Measurements from ENCODE around the gene ATCAY.

GRCh38 chr19:3942790-3943409, 62.4 kb downstream of the ATCAY start:
- TF ChIP-seq CTCF (IDR thresholded peaks at IDR 0.05) (no peak), POLR2A (IDR thresholded peaks at IDR 0.05) (no peak)

Data from esophagus squamous epithelium (tissue), 4 donors.